ENCODE results near the gene MIA2. TPM values are rescaled to one million over a fixed set of nuclear protein-coding genes. Genes with fewer than 3 reads are reported as not detected.
A peak's percentile ranks its signal among the peaks of the same experiment; 100 is the strongest.

The MIA2 gene
- total and polyA plus RNA-seq, 7 donors = 10.6 to 29.1 (median 18.3) TPM

DNA sequence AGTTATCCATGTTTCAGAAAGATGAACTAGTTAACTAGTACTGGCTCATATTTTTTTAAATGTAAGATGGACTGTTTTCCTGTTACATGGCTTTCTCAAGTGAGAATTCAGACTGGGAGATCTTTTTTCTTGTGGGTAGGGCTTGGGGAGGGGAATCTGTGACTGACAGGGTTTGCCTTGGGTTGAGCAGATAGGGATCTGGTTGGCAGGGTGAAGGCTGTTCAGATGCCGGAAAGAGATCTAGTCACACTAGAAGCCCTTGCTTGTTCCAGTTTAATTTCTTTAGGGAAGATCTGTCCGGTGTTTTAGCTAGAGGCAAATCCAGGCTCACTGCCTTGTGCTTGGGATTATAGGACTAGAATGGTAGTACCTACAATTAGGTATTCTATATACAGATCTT, 135.3 kb downstream of the MIA2 start:
- peaks cover 0 to 12% of the 10 kb centered on the region in 2 donors for H3K36me3 ChIP-seq (ENCODE audit: insufficient read depth in 1 of 2, low read depth in 1 of 2)
- H3K27me3 ChIP-seq (ENCODE audit: insufficient read depth in 3 of 3, low read length in 2 of 3) = no peaks in the 10 kb centered on the region
- intact Hi-C loops (cut with DNase I) = loop anchor here (5.0 to 10.0 kb wide), 4 partner anchors 134 to 264 kb away; partner anchors contain the start of genes MIA2 (in 1 of the 2) and SEC23A (in 1 of the 2)
- peaks cover 12% of the 10 kb centered on the region for H3K4me1 ChIP-seq
- no peak overlapping the region for H3K4me3 ChIP-seq
- DNase-seq (no peak), ATAC-seq (peak in 1 of 4 donors; percentile 24)
- no peak overlapping the region for H3K27ac ChIP-seq
- WGBS, 3 donors = 25 to 77% (median 41%) methylated on average over 2 of the region's 2 CpGs
- peaks cover 16% of the 10 kb centered on the region for H3K9me3 ChIP-seq
- TF ChIP-seq, protein P1, sequence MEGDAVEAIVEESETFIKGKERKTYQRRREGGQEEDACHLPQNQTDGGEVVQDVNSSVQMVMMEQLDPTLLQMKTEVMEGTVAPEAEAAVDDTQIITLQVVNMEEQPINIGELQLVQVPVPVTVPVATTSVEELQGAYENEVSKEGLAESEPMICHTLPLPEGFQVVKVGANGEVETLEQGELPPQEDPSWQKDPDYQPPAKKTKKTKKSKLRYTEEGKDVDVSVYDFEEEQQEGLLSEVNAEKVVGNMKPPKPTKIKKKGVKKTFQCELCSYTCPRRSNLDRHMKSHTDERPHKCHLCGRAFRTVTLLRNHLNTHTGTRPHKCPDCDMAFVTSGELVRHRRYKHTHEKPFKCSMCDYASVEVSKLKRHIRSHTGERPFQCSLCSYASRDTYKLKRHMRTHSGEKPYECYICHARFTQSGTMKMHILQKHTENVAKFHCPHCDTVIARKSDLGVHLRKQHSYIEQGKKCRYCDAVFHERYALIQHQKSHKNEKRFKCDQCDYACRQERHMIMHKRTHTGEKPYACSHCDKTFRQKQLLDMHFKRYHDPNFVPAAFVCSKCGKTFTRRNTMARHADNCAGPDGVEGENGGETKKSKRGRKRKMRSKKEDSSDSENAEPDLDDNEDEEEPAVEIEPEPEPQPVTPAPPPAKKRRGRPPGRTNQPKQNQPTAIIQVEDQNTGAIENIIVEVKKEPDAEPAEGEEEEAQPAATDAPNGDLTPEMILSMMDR (IDR thresholded peaks at IDR 0.05) = no peak

DNA sequence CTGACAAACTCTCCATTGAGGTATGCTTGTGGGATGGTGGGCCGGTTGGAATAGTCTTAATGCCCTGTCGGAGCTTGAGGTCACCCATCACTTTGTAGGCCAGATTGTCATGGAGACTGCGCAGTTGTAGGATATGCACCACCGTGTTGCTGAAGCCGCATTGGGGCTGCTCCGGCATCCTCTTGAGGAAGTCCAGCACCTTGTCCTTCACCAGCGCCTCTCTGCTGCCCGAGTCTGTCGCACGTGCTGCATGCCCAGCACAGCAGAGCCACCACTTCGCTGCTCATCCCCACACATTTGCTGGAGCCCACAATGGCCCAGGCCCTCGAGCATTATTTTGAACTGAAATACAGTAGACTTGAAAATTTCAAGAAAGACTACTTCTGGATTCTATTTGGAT, 136.7 kb downstream of the MIA2 start:
- peaks cover 2% of the 10 kb centered on the region for H3K9me3 ChIP-seq
- TF ChIP-seq, protein P1 (IDR thresholded peaks at IDR 0.05) = no peak
- peaks cover 0 to 12% of the 10 kb centered on the region in 2 donors for H3K36me3 ChIP-seq (ENCODE audit: insufficient read depth in 1 of 2, low read depth in 1 of 2)
- intact Hi-C loops (cut with DNase I) = no loop called here
- no peak overlapping the region for H3K27ac ChIP-seq
- no peak for DNase-seq
- 92 to 93% (median 92%) methylated on average over 12 of the region's 12 CpGs for WGBS, 3 donors
- no peaks in the 10 kb centered on the region for H3K27me3 ChIP-seq (ENCODE audit: insufficient read depth in 3 of 3, low read length in 2 of 3)
- no peak overlapping the region for H3K4me3 ChIP-seq
- no peak for ATAC-seq
- peaks cover 12% of the 10 kb centered on the region for H3K4me1 ChIP-seq

DNA sequence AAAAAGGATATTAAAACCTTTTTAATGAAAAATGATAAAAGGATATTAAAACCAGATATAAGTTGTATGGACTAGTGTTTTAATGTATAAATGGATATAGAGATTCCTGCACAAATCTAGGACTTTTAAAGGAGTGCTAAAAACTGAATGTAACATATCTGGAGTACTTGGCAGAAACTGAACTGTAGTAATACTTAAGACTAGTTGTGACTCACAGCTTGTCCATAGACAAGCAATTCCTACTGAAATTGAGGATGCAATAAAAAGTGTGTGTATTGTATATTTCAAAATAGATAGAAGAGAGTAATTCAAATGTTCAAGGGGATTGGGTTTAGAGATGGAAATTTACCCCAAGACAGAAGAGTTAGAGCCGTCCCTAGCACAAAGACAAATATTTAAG, 138.9 kb downstream of the MIA2 start:
- TF ChIP-seq, protein P1 (IDR thresholded peaks at IDR 0.05) = no peak
- intact Hi-C loops (cut with DNase I) = no loop called here
- no peak overlapping the region for H3K4me3 ChIP-seq
- ATAC-seq = no peak
- no peak overlapping the region for H3K27ac ChIP-seq
- no peak for DNase-seq
- H3K4me1 ChIP-seq = peaks cover 20% of the 10 kb centered on the region
- WGBS, 3 donors = 89 to 100% (median 100%) methylated on average over 1 of the region's 1 CpG
- no peaks in the 10 kb centered on the region for H3K9me3 ChIP-seq
- H3K36me3 ChIP-seq (ENCODE audit: insufficient read depth in 1 of 2, low read depth in 1 of 2) = peaks cover 0 to 12% of the 10 kb centered on the region in 2 donors
- no peaks in the 10 kb centered on the region for H3K27me3 ChIP-seq (ENCODE audit: insufficient read depth in 3 of 3, low read length in 2 of 3)

DNA sequence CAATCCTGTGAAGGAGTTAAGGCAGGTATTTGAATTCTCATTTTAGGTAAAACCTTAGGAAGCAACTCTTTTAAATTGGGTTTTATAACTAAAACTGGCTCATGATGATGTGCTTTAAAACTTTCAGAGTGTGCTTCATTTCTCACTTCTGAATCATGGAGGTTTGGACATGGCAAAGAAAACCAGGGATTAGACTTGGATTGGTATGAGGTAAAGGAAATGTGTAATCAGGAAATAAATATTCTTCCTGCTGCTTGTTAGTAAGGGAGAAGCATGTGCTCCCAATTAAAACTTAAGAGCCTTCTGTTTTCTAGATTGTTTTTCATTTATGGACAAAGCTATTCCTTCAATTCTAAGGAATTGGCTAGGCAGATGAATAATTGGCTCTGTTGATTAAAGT, 141.1 kb downstream of the MIA2 start:
- Histone ChIP-seq H3K4me1 (peaks cover 20% of the 10 kb centered on the region), H3K27me3 (ENCODE audit: insufficient read depth in 3 of 3, low read length in 2 of 3) (no peaks in the 10 kb centered on the region), H3K4me3 (no peak overlapping the region), H3K27ac (peak overlapping the region; percentile 48), H3K9me3 (no peaks in the 10 kb centered on the region), H3K36me3 (ENCODE audit: insufficient read depth in 1 of 2, low read depth in 1 of 2) (peaks cover 0 to 12% of the 10 kb centered on the region in 2 donors)
- intact Hi-C loops (cut with DNase I) = no loop called here
- TF ChIP-seq, protein P1 (IDR thresholded peaks at IDR 0.05) = no peak
- no peak for ATAC-seq
- DNase-seq = no peak
